HG03469 (cell line): Measurements from ENCODE around the gene NKRF.
A peak's percentile ranks its signal among the peaks of the same experiment; 100 is the strongest.

Experiments used
- ATAC-seq: cut with Tn5 transposase; IDR thresholded peaks from one replicate; pipeline ENCODE4 v1.9.1; 2021; ENCODE audit warnings: mild to moderate bottlenecking, moderate library complexity, moderate number of reproducible peaks; ENCODE audit not compliant: unreplicated experiment

NKRF gene

GRCh38 chrX:119617517-119618164 is 11.4 kb upstream of the NKRF start:
- no peak for ATAC-seq

- ATAC-seq: no peak
Measured at GRCh38 chrX:119614776-119615175, 8.6 kb upstream of the NKRF start.

GRCh38 chrX:119607018-119607389 is 780 bp upstream of the NKRF start:
- ATAC-seq: no peak

- ATAC-seq: no peak
Measured at GRCh38 chrX:119605464-119606279, 552 bp downstream of the NKRF start.

- ATAC-seq: no peak
Measured at GRCh38 chrX:119604766-119605463, 1.3 kb downstream of the NKRF start.

GRCh38 chrX:119602701-119603255 is 3.4 kb downstream of the NKRF start:
- no peak for ATAC-seq

- ATAC-seq: no peak
Measured at GRCh38 chrX:119589810-119590209, 16.4 kb downstream of the NKRF start.

GRCh38 chrX:119583431-119584059 is 22.7 kb downstream of the NKRF start:
- ATAC-seq: no peak

- ATAC-seq: no peak
Measured at GRCh38 chrX:119579414-119579813, 26.8 kb downstream of the NKRF start.

- peak; percentile 38 for ATAC-seq
Measured at GRCh38 chrX:119574394-119575266, 31.6 kb downstream of the NKRF start, which contains the start of gene UBE2A. TSS of gene UBE2A (plus strand) at chrX:119574563. CDS start at chrX:119574712, 149 bp downstream.

- ATAC-seq: peak; percentile 45
Measured at GRCh38 chrX:119573840-119574393, 32.3 kb downstream of the NKRF start.

- ATAC-seq: no peak
Measured at GRCh38 chrX:119573222-119573621, 33.0 kb downstream of the NKRF start.

GRCh38 chrX:119570351-119570835 is 35.8 kb downstream of the NKRF start:
- ATAC-seq: no peak

- peak; percentile 70 for ATAC-seq
Measured at GRCh38 chrX:119565107-119565663, 41.0 kb downstream of the NKRF start, which contains the start of gene STEEP1. TSS of gene STEEP1 (minus strand) at chrX:119565409. CDS start at chrX:119565355, 54 bp downstream.

GRCh38 chrX:119552508-119552907 is 53.7 kb downstream of the NKRF start:
- ATAC-seq: no peak

GRCh38 chrX:119549327-119550016 is 56.8 kb downstream of the NKRF start:
- no peak for ATAC-seq

- ATAC-seq: no peak
Measured at GRCh38 chrX:119541188-119541587, 65.0 kb downstream of the NKRF start.

- no peak for ATAC-seq
Measured at GRCh38 chrX:119539872-119540271, 66.4 kb downstream of the NKRF start.
